HG02588 (cell line): Measurements from ENCODE around the gene GJC2.

Experiments used
- ATAC-seq: cut with Tn5 transposase; IDR thresholded peaks from one replicate; pipeline ENCODE4 v1.9.1; 2021; ENCODE audit warnings: mild to moderate bottlenecking, moderate library complexity; ENCODE audit not compliant: unreplicated experiment

GJC2 gene

DNA sequence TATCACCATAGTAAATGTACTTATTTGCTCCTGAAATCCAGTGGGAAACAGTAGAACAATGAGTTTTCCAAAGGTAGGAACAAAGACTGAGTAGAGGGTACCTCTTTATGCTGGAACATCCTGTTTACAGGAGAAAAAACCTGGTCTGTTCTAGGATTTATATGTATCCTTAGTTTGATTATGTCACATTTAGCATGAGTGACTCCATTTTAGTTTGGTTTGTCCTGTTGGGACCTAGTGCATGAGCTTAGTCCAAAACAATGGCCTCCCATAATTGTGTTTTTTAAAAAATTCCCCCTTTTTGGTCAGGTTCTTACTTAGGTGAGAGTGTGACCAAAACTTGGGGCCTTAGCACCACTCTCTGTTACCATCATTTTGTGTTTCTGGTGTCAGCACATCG lies 37.1 kb upstream of the GJC2 start:
- ATAC-seq: no peak

DNA sequence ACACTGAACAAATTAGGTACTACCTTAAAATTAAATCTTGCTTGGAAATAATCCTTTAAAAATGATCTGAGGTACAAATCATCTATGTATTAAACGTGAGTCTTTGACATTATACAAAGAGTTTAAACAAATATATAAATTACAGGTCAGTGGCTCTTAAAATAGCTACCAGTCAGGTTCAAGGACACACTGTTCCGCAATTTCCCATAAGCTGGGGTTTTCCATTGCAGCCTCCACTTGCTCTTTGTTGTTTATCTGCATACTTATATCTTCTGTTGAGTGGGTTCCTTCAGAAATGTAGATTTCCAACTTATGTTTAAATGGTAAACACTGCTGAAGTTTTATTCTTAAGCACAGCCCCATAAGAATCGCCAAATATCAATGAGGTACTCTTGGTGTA lies 34.9 kb upstream of the GJC2 start:
- no peak for ATAC-seq

DNA sequence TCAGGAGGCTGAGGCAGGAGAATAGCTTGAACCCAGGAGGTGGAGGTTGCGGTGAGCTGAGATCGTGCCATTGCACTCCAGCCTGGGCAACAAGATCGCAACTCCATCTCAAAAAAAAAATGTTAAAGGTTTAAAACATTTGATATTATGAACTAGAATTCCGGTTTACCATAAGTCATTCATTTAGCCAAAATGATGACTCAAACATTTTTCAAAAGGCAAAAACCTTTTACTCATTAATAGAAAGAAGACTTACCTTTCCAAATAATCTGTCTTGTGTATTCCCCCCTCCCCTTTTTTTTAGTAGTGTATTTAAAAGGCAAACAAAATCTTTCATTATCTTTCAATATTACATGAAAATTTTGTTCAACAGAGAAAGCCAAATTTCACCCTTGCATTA lies 32.4 kb upstream of the GJC2 start:
- no peak for ATAC-seq

DNA sequence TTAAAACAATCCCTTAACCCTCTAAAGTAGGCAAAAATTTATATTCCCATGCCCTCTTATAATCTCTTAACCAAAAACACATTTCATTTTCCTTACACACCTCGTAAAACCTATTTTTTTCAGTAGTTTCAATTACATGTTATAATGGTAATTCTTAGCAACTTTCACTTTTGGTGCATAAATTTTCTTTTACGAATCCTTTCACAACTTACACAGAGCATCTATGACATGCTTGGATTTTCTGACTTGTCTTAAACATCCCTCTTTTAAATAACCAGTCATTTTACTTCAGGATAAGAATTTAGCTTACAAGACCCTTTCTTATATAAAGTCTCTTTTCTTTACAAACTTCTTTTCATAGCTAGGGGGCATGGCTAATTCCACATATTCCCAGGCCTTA lies 31.7 kb upstream of the GJC2 start:
- ATAC-seq: no peak

DNA sequence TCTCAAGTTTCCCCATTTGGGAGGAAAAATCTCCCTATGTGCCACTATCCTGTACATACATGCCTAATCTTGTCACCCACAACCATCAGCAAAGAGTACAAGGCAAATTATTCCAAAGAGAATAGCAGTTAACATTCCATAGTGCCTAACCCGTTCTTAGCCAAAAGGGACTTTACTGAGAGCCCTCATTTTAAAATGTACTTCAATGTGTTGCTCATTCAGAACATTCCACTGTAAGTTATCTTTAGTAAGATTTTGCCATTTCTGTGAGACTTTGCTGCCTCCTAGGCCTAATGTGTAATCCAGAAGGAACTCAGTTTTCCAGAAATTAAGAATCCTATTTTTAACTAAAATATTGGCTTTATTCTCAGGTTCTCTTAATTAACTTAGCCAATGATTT lies 29.4 kb upstream of the GJC2 start:
- no peak for ATAC-seq

DNA sequence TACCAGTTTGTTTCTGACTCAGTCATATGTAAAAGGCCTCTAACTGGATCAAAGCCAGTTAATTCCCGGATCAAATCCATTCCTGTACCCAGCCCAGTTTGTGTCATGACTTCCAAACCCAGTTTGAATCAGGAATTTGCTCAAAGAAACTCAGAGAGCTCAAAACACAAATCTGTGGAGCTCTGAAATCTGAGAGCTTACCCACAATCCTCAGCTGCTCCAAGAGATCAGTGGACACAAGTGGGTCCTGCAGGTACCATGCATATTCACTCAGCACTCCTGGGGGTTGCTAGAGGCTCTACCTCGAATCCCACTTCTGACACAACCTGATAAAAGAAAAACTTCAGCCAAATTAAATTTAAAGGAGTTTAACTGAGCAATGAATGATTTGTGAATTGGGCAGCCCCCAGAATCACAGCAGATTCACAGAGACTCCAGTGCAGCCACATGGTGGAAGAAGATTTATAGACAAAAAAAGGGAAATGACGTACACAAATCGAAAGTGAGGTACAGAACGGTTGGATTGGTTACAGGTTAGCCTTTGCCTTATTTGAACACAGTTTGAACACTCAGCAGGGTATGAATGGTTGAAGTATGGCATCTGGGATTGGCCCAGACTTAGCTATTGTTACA lies 28.8 kb upstream of the GJC2 start:
- ATAC-seq: no peak

DNA sequence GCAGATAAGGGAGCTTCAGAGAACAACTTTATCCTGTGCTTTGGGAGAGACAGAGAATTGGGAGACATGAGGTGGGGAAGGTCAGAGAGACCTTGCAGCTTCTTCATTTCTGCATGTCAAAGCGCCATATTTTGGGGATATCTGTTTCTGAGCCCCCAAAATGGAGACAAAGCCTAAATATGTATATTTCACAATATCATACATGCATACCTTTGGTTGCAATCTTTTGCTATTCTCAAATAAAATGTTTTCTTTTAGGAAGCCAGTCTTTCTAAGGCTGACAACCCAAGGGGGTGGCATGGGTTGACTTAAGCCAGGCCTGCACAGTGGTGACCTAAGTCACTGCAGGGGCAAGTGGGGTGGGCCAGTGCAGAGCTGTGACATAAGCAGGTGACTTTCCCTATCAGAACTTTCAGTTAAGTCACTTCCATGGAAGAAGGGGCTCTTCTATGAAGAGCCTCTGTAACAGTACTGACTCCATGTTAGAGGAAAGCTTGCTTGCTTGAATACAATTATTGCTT lies 26.7 kb upstream of the GJC2 start:
- ATAC-seq: no peak

DNA sequence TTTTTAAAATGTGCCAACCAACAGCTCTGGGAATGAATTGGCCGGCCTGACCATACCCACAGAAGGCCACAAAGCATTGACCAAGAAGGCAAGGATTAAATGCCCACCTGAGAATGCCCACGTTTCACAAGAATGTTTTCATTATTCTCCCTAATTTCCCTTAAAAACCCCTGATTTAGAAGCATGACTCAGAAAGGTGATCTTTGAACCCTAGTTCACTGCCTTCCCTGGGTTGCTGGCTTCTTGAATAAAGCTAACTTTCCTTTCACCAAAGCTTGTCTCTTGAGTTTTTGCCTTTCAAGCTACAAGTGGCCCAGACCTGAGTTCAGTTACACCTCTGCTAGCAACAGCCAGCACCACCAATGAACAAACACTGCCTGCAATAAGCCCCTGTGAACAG lies 26.2 kb upstream of the GJC2 start:
- ATAC-seq: no peak

DNA sequence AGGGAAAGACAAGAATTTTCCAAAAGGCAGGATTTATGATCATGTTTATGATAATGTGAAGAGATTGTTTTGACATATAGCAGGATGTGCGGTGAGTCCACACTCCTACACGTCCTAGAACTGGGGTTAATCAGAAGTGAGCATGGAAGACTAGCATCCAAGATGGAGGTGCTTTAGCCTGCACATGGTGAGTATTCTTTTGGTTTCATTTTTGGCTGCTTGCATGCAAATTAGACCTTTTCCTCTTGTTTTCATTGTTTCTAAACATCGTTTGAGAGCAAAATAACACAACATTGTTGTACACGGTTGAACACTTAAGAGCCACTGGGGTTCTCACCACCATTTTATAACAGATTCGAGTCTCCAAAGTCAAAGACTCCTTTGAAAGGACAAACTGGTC lies 24.5 kb upstream of the GJC2 start:
- no peak for ATAC-seq

DNA sequence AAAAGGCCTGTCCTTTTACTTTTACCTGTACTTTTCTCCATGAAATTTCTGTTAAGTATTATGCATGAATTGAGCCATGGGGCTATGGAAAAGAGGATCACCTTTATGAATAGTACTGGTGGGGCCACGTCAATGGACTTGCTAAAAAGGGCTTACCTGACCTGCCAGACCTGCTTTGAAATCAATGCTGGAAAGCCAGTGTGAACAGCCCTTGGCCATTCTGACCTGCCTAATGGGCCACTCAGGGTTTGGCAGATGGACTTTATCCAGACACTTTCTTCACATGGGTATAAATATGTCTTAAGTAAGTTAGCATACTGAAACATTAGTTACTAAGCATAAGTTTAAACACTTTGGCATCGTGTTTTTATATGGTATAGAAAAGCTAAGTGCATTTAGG lies 18.0 kb upstream of the GJC2 start:
- no peak for ATAC-seq

DNA sequence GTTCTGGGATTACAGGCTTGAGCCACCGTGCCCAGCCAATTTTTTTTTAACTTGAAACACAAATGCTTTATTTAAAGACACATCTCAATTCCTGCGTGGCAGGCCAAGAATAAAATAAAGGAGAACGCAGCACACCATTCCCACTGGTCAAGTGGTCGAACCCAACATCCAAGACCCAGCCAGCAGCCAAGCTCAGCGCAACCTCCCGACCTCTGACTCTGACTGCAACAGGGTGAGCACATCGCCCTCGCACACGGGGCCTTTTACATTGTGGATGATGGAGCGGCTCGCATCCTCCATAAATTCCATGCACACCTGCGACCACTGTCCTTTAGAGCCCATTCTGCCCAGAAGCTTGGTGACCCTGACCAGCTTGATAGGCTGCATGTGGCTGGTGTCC lies 15.1 kb upstream of the GJC2 start:
- ATAC-seq: no peak

DNA sequence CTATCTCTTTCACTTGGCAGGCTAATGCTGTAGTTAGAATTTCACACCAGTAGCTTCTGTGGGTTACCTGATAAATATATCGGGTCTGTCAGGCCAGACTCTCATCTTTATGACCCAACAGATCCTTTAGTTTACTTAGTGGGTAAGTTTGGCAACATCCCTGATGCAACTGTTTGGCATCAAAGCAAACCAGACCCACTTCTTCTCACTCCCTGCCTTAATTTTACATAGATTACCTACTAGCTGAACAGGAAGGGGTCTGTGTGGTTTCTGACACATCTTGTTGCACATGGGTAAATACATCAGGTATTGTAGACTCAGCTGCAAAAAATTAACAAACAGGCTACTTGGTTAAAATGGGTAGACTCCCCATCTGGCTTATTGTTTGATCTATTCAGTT lies 12.8 kb upstream of the GJC2 start:
- no peak for ATAC-seq

DNA sequence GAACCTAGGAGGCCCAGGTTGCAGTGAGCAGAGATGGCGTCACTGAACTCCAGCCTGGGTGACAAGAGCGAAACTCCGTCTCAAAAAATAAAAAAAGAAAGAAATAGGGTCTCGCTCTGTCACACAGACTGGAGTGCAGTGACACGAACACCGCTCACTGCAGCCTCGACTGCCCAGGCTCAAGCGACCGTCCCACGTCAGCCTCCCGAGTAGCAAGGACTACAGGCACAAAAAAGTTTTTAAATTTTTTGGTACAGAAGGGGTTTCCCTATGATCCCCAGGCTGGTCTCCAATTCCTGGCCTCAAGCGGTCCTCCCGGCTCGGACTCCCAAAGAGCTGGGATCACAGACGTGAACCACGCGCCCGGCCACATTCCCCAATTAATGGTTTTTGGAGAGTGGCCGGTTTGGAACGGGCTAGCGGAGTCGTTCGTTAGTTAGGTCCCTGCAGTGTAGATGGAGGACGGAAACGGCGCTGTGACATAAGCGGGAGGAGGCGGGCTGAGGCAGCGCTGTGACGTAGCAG lies 10.3 kb upstream of the GJC2 start:
- ATAC-seq: no peak

DNA sequence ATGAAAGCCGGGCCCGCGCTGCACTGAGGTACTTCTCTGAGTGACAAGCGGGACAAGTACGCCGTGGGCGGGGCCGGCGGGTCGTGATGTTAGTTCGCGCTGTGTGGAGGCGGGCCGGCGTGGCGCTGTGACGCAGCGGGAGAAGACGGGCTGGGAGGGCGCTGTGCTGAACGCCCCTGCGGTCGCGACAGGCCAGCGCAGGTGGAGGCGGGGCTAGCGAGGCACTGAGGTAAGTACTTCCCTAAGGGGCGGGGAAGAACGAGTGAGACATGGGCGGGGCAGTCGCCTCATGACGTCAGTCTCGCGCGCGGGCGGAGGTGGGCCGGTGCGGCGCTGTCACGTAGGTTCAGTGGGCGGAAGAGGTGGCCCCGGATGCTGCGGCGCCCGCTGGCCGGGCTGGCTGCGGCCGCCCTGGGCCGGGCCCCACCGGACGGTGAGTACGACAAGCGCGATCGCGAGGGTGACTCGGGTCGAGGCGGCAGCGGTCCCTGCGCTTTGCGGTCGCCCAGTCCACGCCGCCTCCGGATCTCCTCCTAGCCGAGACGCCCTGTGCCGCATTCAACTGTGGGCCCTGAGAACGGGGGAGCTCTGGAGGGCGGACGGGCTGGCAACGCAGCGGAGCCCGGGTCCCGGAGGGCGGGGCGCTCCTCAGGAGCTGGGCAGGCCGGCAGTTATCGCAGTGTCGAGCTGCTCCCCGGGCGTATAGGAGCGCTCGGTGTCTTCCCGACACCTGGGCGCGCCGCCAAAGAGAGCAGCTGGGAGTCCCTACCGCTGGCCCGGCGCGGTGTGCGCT lies 9.6 kb upstream of the GJC2 start, which contains the start of gene GUK1:
Gene GUK1, plus strand, starts transcription at position 349 of the 793 bp plus-strand sequence. Its CDS starts 24 bp downstream, at position 373.
- peak; percentile 90 for ATAC-seq

DNA sequence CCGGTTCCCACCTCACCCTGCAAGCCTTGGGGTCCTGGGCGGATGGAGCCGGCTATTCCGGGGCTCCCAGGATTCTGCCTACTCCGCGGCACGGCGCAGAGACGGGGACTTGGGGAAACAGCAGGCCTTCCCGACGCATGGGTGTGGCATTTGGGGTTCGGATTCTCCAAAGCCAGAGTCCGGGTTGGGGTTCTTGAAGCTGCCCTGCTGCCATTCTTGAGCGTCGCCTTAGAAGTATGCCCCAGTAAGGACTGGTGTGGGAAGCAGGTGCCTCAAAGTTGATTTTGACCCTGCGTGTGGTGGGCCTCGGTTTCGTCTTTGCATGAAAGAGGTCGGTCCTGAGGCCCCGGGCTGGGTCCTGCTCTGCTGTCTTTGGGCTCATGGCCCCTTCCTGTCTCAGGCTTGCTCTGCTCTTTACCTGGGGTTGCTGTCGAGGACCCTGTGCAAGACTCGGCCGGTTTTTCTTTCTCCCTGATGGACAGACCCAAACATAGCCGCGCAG lies 9.0 kb upstream of the GJC2 start:
- no peak for ATAC-seq

DNA sequence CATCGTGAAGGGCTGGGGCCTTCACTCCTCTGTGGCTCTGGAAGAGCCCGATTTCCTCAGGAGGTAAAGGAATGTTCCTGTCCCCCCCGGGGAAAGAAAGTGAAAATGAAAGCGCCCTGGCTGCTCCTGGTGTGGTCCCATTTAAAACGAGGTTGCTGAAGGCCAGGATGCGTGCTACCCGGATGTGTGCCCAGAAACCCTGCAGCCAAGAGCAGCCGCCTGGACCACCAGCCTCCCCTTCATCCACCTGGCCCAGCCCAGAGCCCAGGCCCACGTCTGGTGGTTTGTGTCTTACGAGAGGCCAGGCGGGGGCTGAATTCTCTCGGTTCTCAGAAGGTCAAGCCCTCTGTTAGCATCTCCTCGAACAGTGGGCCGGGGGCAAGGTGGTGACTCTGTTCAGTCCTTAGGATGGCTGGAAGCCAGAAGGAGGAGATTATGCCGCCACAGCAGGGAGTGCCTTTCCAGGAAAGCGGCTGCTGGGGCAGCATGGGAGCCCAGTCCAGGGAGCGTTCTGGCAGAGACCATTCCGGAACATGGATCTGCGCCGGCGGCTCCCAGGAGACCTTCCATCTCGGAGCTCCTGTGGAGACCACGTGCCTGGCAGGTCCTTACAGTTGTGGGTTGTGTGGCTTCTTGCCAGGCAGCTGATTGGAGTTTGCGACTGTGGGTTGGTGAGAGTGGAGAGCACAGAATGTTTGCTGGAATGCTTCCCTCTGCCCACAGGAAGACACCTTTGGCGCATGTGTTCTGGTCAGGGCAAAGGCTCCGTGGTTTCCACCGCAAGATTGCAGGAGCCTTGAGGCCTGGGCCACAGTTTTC lies 8.3 kb upstream of the GJC2 start:
- ATAC-seq: no peak

DNA sequence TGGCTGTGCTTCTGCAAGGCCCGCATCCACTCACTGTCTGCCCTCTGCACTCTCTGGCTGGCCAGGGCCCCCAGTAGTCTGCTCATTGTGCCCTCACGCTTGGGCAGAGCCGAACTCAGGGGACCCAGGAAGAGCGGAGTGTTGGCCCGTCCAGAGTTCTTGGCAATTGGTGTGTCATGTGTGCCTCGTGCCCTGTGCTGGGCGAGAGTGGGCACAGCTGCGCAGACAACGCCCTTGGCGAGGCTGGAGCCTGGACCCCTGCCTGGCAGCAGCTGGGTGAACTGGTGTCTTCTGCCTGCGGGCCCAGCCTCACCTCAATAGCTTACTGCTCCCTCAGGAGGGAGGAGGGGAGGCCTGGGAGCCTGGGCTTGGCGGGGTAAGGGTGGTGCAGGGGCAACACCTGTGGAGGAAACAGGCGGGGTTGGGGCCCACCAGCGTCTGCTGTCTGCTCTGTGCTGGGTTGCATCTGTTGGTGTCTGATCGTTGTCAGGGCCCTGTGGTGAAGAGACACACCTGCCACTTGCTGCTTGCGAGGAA lies 7.5 kb upstream of the GJC2 start:
- no peak for ATAC-seq

DNA sequence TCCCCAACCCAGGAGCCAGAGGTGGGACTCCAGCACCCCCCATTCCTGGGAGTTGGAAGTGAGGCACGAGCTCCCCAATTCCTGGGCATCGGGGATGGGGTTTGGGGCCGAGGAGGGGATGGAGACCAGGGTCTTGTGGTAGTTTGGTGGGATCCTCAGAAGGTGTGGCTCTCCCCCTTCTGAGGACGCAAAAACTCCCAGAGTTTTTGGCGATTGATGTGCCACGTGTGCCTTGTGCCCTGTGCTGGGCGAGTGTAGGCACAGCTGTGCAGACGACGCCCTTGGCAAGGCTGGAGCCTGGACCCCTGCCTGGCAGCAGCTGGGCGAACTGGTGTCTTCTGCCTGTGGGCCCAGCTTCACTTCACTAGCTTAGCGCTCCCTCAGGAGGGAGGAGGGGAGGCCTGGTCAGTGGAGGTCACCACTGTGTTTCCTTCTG lies 7.0 kb upstream of the GJC2 start:
- no peak for ATAC-seq

DNA sequence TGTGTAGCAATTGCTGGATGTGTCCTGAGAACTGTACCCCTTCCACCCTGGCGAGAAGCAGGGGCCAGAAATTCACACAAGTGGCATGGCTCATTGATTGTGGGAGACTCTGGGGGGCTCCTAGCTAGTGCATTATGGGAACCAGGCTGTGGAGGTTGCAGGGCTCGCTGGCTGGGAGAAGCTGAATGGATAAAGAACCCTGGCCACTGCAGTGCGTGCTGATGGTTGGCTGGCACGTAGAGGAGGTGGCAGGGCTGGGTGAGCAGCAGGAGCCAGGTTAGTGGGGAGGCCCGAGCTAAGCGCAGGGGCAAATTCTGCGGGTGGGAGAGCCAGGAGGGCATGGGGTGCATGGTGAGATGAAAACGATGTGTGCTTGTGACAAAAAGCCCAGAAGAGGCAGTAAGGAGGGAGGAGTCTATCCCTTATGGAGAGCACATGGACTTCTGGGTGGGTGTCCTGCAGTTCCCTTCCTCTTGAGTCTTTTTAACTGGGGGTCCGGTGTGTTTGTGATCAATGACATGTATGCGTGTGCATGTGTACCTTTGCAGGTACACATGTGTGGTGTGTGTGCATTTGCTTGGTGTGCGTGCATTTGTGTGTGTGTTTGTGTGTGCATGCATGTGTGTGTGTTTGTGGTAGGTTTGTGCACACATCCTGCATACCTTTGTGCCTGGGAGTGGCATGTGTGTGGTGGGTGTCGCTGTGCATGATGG lies 6.1 kb upstream of the GJC2 start:
- ATAC-seq: no peak
